GM18520 (cell line): ENCODE data around the gene PSMA7.
"Not testable (repeated sequence)": the region's sequence is repeated elsewhere in the genome, so short reads cannot be mapped to it uniquely, and the experiment has no call there.

ENCODE experiments used
- ATAC-seq: cut with Tn5 transposase; IDR thresholded peaks from one replicate; pipeline ENCODE4 v1.9.1; 2021; ENCODE audit not compliant: unreplicated experiment

Gene PSMA7

DNA sequence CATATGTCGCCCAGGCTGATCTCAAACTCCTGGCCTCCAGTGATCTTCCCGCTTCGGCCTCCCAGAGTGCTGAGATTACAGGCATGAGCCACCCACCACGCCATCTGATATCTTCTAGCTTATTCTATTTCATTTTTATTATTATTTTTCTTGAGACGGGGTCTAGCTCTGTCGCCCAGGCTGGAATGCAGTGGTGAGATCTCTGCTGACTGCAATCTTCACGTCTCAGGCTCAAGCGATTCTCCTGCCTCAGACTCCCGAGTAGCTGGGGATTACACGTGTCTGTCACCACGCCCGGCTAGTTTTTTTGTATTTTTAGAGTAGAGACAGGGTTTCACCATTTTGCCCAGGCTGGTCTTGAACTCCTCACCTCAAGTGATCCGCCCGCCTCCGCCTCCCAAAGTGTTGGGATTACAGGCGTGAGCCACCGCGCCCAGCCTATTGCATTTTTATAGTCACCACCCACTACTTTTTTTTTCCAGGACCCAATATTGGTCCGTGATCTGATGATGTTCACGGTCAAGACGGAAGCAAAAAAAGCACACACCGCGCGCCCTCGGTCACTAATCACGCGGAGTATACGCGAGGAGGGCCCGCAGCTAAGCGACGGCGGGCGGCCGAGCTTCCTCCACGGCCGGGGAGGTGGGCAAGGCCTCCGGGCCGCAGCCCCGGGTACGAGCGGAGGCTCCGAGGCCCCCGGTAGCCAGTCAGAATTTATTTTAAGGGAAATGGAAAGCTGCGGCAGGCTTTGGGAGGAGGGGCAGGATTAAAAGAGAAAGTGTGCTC, 22.0 kb downstream of the PSMA7 start:
- ATAC-seq, result peak; percentile 2

DNA sequence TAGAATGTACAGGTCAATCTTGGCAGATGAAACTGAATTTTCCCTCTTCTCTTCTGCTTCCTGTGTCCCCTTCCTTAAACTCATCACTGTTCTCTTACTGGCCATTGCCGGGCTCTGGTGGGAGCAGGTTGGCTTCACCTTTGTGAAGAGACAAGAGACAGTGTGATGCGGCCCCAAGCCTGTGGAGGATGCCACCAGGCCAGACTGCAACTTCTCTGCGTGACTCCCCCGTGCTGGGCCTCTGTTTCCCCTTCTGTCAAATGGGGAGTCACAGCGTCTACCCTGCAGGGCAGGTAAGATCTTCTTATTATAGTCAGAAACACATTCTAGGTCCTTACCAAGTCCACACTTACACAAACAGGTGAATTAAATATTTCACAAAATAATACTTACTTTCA, 22.8 kb downstream of the PSMA7 start:
- no peak for ATAC-seq

DNA sequence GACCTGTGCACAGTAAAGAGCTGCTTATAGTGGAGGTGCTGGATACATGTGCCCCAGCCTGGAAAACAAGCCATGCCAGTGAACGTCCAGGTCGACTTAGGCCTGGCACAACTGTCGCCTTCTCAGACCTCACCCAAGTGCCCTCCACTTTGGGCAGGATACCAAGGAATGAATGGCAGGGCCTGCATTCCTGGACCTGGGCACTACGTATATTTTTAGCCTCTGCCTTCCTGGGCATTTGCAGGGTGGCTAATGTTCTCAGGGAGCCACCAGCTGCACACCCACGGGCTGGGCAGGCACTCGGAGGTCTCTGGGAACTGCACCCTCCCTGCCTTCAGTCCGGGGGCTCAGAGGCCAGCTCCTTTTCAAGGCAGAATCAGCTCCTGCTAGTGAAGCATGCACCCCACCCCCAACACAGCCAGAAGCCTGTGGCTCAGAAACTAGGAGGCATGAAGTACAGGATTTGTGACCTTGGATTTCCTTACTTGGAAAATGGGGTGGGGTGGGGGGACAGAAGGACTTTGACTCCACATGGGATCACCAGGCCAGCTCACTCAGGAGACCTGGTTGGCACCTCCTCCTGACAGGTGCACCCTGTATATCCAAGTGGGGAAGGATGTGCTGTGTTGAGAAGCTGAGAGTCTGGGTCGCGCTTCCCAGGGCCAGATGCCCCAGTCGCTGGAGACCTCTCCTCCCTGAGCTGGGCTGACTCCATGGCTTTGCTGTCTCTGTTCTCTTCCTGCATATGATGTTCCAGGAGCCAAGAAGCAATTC, 23.4 kb downstream of the PSMA7 start:
- no peak for ATAC-seq

DNA sequence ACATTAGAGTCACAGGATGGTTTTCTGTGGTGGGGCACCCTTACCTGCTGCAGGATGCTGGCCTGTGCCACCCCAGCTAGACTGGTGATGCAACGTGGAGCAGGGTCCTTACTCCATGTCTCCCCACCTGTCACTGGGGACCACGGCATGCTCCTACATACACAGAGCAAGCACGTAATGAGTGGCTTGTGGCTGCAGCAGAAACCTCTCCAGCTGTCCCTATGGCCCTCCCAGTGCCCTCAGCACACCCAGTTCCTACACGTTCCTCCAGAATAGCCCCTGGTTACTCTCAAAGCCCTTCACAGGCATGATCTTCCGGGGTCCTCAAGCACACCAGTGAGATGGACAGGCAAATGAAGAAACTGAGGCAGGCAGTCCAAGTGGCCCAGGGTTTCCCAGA, 24.1 kb downstream of the PSMA7 start:
- ATAC-seq, result no peak

DNA sequence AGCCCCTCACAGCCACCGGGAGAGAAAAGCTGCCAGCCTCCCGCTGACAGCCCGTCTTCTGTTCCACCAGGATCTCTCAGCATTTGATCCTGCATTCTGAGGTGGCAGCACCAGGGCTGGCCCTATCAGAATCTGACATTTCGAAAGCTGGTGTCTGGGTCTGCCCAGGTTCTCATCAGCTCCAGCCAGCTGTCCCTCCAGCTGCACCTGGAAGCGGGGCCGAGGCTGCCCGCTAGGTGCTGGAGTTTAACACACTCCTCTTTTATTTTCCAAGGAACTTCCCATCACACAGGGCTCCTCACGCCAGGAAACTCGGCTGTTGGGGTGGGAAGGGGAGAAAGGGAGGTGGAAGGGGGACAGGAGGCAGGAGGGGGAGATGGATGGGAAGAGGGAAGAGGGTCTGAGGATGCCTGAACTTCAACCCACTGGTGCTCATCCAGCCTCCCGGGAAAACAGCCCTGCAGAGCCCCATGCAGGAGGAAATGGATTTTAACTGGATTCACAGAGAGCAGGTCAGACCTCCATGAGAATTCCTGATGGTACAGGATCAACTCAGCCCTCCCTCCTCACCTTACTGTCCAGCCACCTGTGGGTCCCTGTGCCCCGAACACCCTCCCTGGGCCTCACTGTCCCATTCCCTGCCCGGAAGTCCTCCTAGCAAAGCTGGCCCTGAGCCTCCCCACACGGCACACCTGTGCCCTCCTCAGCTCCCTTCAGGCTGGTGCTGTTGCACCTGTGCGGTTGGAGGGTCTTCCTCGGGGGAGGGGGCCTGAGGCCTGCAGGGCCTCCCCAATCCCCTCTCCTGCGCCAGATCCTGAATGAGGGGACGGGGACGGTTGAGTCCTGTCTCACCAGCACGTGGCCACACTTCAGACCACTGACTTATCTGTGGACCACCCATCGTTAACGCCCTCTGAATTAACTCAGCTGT, 24.8 kb downstream of the PSMA7 start:
- no peak for ATAC-seq

DNA sequence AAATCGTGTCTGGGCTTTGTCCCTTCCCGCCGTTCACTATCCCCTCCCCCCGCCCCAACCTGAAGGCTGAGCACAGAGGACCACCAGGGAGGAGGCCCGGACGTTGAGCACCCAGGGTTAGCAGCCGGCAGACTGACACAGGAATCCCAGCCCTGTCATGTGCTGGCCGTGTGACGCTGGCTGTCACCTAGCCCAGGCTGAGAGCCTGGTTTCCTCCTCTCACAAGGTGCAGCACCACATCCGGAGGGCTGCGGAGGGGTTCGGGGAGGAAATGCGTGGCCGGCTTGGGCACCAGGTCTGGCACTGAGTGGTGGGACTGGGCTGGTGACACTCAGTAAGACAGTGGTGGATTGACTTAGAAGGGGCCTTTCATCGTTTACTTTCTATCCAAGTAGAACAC, 25.5 kb downstream of the PSMA7 start:
- no peak for ATAC-seq

DNA sequence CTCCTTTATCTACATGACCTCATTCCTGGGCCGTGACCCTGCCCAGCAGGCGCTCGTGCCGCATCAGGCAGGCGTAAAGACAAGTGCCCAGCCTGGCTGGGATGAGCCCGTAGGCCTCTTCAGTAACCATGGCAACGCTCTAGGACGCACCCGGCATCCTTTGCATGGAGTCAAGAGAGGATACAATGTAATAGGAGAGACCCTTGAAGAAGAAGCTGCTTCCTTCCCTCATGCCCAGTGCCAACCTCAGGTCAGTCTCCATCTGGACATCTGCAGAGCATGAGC, 25.9 kb downstream of the PSMA7 start:
- no peak for ATAC-seq

DNA sequence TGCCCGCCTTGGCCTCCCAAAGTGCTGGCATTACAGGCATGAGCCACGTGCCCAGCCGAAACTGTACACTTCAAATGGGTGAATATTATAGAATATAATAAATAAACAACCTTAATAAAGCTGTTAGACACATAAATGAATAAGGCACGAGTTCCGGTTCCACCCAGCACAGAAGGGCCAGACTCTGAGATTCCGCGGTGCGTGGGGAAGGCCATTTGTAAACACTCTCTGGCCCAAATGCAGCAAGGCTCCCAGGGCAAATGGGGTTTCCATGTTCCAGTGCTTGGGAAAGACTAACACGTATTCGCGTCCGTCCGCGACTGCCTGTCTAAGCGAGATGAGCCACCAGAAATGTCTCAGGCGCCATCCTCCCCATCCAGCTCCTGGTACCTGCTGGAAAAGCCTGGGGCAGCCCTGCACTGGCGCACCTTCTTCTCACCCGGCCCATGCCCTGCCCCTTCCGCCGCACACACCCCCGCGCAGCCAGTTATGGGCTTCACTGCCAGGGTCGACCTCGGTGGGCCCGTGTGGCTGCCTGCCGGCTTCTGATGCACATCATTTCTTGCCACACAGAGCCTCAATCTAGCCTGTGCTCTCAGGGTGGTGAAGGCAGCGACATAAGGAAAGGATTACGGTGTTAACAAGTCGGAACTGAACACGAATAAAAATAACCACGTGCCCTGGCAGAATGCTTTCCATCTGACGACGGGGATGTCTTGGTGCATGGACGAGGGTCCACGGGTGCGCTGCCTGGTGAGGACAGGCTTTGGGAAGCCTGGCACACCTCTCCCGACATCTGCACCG, 26.4 kb downstream of the PSMA7 start:
- ATAC-seq, result no peak

DNA sequence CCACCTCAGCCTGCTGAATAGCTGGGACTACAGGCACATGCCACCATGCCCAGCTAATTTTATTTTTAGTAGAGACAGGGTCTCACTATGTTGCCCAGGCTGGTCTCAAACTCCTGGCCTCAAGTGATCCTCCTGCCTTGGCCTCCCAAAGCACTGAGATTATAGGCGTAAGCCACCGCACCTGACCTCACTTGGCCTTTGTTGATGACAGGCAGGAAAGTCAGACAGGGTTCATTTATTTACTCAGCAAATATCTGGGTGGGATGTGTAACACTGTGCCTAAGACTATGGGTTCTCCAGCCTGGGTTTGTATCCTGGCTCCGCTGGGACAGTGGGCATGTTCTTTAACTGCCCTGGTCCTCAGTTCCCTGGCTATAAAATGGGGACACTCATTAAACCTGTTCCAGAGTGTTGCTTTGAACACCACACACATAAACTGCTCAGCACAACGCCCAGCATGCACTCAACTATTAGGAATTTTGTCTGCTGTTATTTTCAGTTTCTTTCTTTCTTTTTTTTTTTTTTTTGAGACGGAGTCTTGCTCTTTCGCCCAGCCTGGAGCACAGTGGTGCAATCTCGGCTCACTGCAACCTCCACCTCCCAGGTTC, 27.3 kb downstream of the PSMA7 start:
- not testable (repeated sequence) for ATAC-seq

DNA sequence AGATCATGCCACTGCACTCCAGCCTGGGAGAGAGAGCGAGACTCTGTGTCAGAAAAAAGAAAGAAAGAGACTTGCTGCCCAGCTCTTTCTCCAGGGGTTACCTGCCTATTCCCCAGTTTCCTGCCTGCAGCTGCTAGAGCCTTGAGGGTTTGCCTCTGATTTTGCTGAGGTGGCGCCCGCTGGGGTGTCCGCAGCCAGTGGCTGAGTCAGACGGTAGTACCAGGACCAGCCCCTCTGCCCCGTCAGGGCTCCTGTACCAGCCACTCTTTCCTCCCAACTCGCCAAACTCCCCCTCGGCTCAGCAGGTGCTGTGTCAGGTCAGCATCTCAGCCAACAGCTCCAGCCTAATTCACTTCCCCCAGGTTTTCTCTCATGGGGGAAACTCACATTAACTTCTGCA, 28.3 kb downstream of the PSMA7 start:
- ATAC-seq, result no peak

DNA sequence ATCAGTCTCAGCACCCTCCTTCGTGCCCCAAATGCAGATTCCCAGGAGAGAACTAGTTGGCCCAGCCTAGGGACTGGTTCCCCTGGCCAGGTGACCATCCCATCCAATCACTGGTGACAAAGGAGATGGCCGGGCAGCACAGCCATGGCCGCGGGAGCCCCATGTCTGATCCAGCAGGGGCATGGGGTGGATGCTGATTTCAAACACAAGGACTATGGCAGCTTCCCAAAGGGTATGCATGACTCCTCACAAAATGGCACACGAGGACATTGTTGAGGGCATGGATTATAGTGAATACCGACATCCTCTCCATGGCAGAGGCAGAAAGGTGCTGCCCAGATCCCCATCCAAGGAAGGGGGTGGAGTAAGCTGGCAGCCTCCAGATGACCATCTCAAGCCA, 30.8 kb downstream of the PSMA7 start:
- no peak for ATAC-seq

DNA sequence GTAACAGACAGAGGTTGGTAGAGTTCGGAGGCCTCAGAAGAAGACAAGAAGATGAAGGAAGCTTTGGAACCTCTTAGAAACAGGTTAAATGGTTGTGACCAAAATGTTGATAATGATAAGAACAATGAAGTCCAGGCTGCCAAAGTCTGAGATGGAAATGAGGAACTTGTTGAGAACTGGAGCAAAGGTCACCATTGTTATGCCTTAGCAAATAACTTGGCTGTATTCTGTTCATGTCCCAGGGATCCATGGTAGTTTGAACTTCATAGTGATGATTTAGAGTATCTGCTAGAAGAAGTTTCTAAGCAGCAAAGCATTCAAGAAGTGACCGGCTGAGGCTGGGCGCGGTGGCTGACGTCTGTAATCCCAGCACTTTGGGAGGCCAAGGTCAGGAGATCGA, 32.0 kb downstream of the PSMA7 start:
- no peak for ATAC-seq

DNA sequence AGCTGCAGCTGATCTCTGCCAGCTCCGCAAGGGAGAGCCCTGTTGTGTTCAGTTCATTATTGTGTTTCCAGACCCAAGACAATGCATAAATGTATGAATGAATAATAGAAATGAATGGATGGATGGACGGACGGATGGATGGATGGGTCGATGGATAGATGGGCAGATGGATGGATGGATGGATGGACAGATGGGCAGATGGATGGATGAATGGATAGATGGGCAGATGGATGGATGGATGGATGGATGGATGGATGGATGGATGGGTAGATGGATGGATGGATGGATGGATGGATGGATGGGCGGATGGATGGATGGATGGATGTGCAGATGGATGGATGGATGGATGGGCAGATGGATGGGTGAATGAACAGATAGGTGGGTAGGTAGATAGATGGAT, 37.6 kb downstream of the PSMA7 start:
- ATAC-seq, result no peak

DNA sequence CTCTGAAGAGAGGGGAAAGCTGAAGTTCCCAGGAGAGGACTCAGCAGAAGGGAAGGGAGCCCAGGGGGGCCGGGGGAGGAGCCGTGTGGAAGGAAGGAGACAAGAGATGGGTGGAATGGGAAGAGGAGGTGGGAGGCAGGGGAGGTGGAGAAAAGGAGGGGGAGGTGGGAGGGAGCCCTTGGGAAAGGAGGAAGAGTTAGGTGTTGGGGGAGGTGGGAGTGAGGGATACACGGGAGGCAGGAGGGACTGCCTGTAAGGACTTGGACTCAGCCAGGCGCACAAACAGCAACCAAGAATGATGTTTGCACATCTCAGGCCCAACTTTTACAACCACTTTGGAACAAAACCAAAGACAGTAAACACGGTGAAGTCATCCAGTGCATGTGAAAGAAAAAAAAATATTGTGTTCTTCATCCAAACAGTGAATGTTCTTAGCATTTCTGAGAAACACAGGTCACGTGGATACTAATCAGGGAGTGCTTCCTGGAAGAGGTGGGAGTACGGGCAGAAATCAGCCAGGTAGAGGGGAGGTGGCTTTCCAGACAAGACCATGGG, 38.3 kb downstream of the PSMA7 start:
- no peak for ATAC-seq

DNA sequence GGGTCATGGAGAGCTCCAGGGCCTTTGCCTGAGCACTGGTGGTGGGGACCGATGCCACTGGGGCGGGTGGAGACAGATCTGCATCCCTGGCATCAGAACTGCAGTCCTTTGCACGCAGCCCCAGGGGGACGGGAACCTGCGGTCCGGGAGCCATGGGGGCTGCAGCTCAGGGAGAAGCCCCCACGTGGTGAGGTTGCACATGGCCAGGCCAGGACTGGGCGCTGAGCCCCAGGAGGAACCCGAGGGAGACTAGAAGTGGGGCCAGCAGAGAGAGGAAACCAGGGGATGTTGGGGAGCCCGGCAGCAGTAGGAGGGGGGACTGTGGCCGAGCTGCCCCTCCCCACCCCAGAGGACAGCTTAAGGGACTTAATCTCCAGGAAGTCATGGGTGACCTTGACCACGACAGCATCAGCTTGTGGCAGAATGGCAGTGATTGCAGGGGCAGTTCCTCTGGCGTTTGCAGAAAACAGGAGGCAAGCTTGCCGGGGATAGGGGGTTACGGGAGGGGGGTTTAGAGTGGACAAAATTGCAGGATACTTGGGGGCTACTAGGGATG, 38.9 kb downstream of the PSMA7 start:
- ATAC-seq, result no peak

DNA sequence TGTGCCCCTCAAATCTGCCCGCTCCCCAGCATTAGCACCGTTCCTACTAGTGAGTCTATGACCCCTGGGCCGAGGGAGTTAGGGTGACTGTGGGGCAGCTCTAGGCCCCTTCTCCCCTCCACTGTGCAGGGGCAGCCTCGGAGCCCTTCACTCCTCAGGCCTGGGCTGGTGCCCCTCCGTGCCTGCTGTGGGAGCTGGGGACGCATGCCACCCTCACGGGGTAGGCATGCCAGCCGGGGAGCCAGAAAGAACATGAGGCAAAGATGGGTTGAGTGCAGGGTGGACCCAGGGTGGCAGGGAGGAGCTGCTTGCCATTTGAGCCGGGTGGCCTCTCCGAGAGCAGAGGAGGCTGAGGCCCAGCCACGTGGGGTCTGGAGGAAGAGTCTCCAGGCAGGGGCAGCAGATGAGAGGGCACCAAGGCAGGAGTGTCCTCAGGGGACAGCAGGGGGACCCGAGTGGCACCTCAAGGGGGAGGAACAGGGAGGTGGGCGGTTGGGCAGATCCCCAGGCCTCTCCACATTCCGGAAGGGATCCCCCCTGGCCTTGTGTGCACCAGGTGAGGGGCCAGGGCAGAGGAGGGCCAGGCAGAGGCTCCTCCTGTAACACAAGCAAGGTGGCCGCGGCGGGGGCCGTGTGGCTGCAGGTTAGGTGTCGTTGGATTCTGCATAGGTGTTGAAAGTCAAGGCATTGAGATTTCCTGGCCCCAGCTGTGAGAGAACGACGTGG, 39.5 kb downstream of the PSMA7 start:
- ATAC-seq, result no peak

DNA sequence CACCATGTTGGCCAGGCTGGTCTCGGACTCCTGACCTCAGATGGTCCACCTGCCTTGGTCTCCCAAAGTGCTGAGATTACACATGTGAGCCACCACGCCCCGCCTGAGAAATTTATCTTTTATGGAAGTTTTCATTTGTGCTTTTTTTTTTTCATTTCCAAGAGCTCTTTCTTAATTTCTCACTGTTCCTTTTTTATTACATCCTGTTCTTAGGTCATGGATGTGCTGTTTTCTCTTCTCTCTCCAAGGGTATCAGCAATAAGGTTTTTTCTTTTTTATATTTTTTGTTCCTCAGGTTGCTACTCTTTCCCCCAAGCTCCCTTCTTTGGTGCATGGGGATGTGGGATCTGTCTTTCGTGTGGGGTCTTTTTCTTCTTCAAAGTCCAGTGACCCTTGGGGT, 42.1 kb downstream of the PSMA7 start:
- ATAC-seq, result no peak

DNA sequence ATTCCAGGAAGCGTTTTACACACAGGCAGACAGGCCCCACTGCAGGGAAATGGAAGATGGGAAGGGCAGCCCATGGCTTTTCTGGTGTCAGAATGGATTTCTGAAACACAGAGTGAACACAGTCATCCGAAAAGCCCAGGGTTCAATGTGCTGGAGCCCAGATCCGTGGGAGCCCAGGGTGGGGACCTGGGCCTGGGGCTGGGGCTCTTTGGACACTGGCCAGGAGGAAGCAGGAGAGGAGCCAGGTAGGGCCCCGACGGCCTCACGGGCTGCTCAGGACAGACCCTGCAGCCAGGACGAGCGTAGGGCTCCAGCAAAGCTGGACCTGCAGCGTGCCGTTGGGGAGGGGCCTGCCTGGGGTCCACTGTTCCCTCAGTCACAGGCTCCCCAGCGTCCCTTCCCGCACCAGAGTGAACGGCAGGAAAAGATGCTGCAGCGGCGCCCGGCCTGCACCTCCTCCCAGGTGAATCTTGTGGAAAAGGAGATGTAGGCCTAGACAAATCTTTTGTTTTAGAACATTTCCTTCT, 45.2 kb downstream of the PSMA7 start:
- no peak for ATAC-seq
